CD4-positive, alpha-beta T cell treated with Interleukin-4 for 1 hour (primary cell): Measurements from ENCODE around the gene VPS13C.
A peak's percentile ranks its signal among the peaks of the same experiment; 100 is the strongest.

Source experiments
- DNase-seq, 2 donors: peaks; one replicate each; pipeline ENCODE4 v3.0.0-alpha.2; 2020 to 2022

VPS13C gene

DNA sequence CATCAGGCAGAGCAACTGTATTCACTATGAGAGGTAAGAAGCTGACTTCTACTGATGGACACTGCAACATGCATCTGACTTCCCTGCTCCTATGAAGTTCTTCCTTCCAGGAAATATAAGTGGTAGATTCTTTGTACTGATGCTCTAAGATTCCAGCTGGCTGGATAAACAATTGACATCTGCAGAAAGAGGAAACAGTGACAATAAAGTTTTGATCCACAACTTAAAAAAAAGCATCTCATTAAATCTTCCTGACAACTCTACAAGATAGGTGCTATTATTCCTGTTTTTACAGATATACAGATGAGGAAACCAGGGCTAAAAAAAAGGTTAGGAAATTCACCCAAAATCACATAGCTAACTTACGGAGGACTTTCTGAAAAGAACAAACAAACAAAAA lies 142.8 kb downstream of the VPS13C start:
- no peak for DNase-seq

DNA sequence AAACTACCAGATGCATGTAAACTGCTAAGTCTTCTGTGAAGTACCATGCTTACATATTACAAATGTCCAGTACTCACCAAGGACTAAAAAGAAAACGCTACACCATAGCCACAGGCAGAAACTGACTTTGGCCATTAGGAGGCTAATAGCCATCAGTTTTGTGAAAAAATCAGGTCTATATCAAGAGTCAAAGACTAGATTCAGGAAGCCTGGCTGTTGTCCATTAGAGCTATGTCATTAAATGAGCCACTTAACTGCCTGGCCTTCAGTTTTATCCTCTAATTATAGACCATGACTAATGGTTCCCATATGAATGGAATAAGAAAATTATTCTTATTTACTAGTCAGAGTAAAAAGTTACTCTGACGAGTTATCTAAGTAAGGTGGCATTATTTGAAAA lies 144.1 kb downstream of the VPS13C start:
- no peak for DNase-seq

DNA sequence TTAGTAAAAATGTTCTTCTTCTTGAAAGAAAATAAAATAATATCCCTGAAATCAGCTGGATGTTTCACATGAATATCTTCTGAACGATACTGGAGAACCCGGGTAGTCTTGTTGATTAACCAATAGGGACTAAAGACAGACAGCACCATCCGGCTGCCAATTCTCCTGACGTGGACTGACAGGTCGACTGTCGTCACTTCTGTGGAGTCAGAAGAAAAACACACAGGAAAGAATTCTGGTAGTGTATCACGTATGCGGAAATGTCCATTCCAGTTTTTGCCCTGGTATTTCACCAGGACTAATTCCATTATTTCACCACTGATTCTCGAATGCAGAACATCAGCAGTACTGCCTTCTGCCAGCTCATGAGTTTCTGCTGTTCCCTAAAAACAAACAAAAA lies 144.6 kb downstream of the VPS13C start:
- DNase-seq = no peak

DNA sequence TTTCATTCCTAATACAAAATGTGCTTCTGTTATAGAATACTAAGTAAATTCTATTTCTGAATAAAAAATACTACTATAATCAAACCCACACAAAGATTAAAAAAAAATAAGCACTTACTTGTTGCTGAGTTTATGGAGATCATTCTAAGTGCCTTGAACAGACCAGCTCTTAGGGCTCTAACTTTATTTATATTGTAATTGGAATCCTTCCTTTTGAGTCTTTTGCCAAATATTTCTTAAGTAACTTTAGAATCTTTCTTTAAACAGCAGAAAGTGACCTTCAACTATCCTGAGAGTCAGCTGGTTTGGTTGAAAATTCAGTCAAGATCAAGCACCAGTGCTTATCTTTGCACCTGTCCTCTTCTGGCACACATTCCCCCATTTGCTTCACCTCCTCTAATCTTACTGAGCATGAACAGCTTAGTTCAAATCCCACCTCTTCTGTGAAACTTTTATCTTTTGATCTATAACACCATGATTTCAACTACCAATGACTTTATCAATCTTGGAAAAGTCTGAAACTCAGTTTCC lies 149.3 kb downstream of the VPS13C start:
- DNase-seq = no peak

- no peak for DNase-seq
Observed at GRCh38 chr15:61908241-61908640, 152.0 kb downstream of the VPS13C start.

DNA sequence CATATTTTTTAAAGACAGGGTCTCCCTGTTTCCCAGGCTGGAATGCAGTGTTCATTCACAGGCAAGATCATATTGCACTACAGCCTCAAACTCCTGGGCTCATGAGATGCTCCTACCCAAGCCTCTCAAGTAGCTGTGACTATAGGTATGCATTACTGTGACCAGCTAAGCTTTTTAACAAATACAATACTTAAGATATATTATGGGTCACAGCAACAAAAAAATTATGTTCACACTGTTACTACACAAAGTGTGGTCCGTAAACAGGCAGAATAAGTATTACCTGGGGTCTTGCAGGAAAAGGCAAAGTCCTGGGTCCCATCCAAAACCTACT lies 152.5 kb downstream of the VPS13C start:
- DNase-seq = no peak

DNA sequence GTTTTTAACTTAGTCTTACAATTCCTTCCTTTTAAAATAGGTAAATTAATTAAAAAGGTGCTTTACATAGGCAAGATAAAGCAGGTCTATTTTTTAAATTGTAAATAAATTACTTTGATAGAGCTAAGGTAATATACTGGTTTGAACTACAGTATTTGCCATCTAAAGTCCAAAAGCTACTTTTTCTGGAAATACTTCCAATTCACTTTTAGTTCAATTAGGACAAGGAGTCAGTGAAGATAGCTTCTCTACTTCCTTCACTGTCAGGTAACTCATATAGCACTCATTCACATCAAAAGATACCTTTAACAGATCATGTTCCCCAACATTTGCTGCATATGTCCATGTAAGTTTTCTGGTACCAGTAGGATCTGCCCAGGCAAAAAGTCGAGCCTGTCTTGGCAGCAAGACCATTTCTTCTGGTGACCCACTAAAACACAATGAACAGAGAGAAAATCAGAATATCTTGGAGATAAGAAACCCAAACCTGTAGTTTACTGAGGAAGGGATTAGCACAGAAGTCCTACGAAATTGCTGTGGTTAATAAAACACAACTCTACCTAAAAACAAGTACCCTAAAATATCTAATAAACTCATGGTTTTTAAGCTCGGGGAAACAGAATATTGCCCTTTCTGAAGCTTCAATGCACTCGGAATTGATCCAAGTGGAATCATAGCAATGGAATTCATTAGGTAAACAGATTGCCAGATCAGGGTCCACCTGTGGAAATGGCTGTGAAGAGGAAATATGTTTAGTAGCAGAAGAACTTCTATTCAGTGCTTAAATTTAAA lies 153.1 kb downstream of the VPS13C start:
- DNase-seq = no peak

- DNase-seq = no peak
Observed at GRCh38 chr15:61893146-61893545, 167.1 kb downstream of the VPS13C start.

GRCh38 chr15:61892140-61892539 lies 168.1 kb downstream of the VPS13C start:
- no peak for DNase-seq

GRCh38 chr15:61890106-61890505 lies 170.1 kb downstream of the VPS13C start:
- DNase-seq = no peak

- DNase-seq = no peak
Observed at GRCh38 chr15:61889706-61890105, 170.5 kb downstream of the VPS13C start.

DNA sequence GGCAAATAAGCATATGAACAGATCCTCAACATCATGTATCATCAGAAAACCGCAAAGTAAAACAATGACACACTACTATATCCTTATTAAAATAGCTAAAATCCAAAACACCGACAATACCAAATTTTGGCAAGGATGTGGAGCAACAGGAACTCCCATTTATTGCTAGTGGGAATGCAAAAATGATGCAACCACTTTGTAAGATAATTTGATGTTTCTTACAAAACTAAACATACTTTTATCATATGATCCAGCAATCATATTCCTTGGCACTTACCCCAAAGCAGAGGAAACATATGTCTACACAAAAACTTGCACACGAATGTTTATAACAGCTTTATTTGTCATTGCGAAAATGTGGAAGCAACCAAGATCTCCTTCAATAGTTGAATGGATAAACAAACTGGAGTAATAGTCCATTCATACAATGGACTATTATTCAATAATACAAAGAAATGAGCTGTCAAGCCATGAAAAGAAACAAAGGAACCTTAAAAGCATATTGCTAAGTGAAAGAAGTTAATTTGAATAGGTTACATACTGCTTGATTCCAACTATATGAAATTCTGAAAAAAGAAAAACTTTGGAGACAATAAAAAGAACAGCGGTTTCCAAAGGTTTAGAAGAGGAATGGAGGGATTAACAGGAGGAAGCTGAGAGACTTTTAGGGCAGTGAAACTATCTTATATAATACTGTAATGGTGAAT lies 172.0 kb downstream of the VPS13C start:
- no peak for DNase-seq

GRCh38 chr15:61880084-61880483 lies 180.2 kb downstream of the VPS13C start:
- DNase-seq = no peak

- DNase-seq = no peak
Observed at GRCh38 chr15:61879219-61879618, 181.0 kb downstream of the VPS13C start.

DNA sequence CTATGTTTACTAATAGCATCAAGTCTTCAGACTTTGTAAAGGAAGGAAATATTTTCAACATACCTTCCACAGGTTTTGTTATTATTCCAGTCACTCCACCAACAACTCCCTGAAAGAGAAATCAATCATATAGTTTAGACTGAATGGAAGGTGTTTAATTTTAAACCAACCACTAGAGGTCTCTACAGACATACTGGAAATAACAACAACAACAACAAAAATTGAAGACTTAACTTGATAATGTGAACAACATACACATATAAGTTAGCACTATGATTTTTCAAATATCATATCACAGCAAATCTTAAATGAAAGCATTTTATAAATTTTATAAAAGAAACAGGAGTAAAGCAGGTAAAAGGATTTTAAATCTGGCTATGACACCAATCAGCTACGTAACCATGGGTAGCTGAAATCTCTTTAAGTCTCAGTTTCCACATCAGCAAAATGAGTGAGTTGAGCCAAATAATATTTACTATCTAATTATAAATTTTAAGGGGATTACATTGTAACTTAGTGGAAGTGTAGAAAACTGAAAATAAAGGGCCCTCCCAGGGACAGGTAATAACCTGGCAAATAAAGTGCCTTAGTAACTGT lies 188.2 kb downstream of the VPS13C start:
- peak in 1 of 2 donors; percentile 41 for DNase-seq

DNA sequence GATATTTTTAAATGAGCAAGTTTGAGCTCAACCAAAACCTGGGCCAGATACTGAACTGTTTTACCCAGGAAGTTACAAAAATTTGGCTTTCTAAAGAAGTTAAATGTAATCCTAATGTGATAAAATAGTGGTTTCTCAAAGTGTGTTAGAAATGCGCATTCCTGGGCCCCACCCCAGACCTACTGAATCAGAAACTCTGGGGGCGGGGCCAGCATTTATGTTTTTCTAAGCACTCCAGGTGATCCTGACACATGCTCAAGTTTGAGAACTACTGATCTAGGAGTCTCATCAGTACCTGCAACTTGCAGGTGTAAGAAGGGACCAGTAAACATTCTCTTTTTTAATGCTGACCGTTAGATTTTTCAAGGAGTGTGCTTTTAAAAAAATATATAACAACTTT lies 190.6 kb downstream of the VPS13C start:
- DNase-seq = no peak

DNA sequence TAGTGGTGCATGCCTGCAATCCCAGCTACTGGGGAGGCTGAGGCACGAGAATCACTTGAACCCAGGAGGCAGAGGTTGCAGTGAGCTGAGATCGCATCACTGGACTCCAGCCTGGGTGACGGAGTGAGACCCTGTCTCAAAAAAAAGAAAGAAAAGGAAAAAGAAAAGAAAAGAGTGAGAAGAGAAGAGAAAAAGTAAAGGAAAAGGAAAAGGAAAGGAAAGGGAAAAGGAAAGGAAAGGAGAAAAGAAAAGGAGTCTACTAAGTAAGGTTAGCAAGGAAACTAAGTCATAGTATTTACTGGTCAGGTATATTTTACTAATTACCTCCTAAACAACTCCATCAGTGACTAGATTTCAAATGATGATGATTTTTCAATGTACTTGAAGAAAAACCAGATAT lies 198.3 kb downstream of the VPS13C start:
- DNase-seq = no peak

- DNase-seq = peak in 1 of 2 donors; percentile 81
Observed at GRCh38 chr15:61857169-61857829, 202.9 kb downstream of the VPS13C start.

DNA sequence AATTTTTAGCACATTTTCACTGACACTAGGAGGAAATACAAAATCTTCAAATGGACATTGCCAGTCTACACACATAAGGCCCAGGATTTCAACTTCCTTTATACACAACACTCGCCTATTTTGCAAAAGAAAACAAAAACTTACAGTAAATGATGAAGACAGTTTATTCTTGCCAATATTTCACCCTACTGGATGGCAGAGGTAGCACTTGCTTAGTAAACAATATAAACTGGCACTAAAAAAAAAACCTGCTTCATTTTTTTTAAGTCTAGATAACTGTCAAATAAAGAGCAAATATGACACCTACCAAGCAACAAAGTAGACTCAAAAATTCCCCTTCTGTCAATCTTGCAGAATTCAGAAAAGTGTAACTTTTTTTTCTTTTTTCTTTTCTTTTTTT lies 204.0 kb downstream of the VPS13C start:
- DNase-seq = peak in 1 of 2 donors; percentile 26

DNA sequence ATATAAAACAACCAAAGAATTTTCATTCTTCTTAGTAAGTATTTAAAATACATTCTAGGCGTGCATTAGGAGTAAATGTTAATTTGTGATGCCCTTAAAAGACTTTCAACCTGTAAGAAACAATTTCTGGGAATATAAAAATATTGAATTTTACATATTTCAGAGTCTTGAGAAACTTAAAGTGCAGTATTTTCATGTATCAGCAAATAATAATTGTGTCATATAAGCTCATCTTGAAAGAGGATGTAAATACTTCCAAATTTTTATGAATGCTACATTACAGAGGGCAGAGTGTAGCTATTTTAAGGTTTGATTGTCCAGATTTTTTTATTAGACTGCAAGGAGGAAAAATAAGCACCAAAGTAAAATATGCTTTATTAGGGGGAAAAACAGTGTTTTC lies 207.1 kb downstream of the VPS13C start:
- DNase-seq = no peak

GRCh38 chr15:61851955-61852354 lies 208.3 kb downstream of the VPS13C start:
- no peak for DNase-seq

DNA sequence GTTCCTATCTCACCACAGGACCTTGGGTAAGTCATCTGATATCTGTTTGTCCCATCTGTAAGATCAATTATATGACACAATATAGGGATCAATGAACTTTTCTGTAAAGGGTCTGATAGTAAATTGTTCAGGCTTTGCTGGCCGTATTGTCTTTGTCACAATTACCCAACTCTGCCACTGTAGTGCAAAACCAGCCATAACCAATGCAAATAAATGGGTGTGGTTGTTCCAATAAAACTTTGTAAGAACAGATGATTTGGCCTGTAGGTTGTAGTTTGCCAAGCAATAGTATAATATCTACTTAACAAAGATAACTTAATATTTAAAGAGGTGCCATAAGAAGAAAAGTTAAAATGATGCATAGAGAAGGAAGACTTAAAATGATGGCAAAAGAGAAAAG lies 210.8 kb downstream of the VPS13C start:
- no peak for DNase-seq

GRCh38 chr15:61841466-61841865 lies 218.8 kb downstream of the VPS13C start:
- no peak for DNase-seq
